HepG2 (cell line): ENCODE results near the gene SF1. TPM values are rescaled to one million over a fixed set of nuclear protein-coding genes. Genes with fewer than 3 reads are reported as not detected.

Source experiments
- ADNP ChIP-seq: sonication (generic); formaldehyde crosslinking; IDR thresholded peaks from 2 replicates; pipeline ENCODE4 v1.4.0; 2020; ENCODE audit warnings: missing genetic modification reagents
- CHCHD3 ChIP-seq: sonication (generic); formaldehyde crosslinking; IDR thresholded peaks from 2 replicates; pipeline ENCODE4 v1.8.0; 2022; ENCODE audit warnings: mild to moderate bottlenecking, missing genetic modification reagents, moderate library complexity
- DMAP1 ChIP-seq: IDR thresholded peaks from 2 replicates; pipeline ENCODE4 v1.6.1; 2016
- GABPB1 ChIP-seq: IDR thresholded peaks from 2 replicates; pipeline ENCODE4 v1.6.1; 2016; ENCODE audit warnings: mild to moderate bottlenecking, missing genetic modification reagents, moderate library complexity, missing compliant biosample characterization
- GTF3A ChIP-seq: sonication (generic); formaldehyde crosslinking; conservative IDR thresholded peaks from 2 replicates; pipeline ENCODE4 v1.4.0; 2020; ENCODE audit warnings: mild to moderate bottlenecking, missing genetic modification reagents
- HNRNPK ChIP-seq: fragments of 200-400 bp; formaldehyde crosslinking; IDR thresholded peaks from 2 replicates; pipeline ENCODE4 v1.6.1; 2018; ENCODE audit warnings: low read length, low read depth, moderate library complexity, mild to moderate bottlenecking; ENCODE audit not compliant: poor library complexity, severe bottlenecking
- NCOA1 ChIP-seq: sonication (generic); formaldehyde crosslinking; IDR thresholded peaks from 2 replicates; pipeline ENCODE4 v1.9.0; 2021; ENCODE audit warnings: missing genetic modification reagents
- NONO ChIP-seq, 2 experiments: fragments of 450-650 bp in 1 of 2; sonication (generic) in 1 of 2; formaldehyde crosslinking in 1 of 2; IDR thresholded peaks in 1 of 2; conservative IDR thresholded peaks in 1 of 2; 2 replicates each; pipeline versions ENCODE4 v1.6.1 to v1.8.0; 2017 to 2022; ENCODE audit warnings: mild to moderate bottlenecking in 1 of 2, missing genetic modification reagents in 1 of 2, moderate library complexity in 1 of 2
- NR2C2 ChIP-seq: sonication (generic); formaldehyde crosslinking; IDR thresholded peaks from 2 replicates; pipeline ENCODE4 v1.4.0; 2020; ENCODE audit warnings: missing genetic modification reagents, mild to moderate bottlenecking, moderate library complexity, borderline replicate concordance
- REPIN1 ChIP-seq: sonication (generic); formaldehyde crosslinking; IDR thresholded peaks from 2 replicates; pipeline ENCODE4 v1.8.0; 2022; ENCODE audit warnings: missing genetic modification reagents, low read depth, mild to moderate bottlenecking, borderline replicate concordance
- RORA ChIP-seq: sonication (generic); formaldehyde crosslinking; IDR thresholded peaks from 2 replicates; pipeline ENCODE4 v1.5.0; 2020; ENCODE audit warnings: mild to moderate bottlenecking, missing genetic modification reagents, moderate library complexity
- SUZ12 ChIP-seq: fragments of 150-350 bp; IDR thresholded peaks from 2 replicates; pipeline ENCODE4 v1.6.1; 2014; ENCODE audit warnings: low read depth, low read length
- ZBTB10 ChIP-seq: sonication (generic); formaldehyde crosslinking; IDR thresholded peaks from 2 replicates; pipeline ENCODE4 v1.4.0; 2020; ENCODE audit warnings: missing genetic modification reagents, borderline replicate concordance
- ZNF629 ChIP-seq: sonication (generic); formaldehyde crosslinking; conservative IDR thresholded peaks from 2 replicates; pipeline ENCODE4 v1.5.0; 2020; ENCODE audit warnings: missing genetic modification reagents
- ZNF768 ChIP-seq: sonication (generic); formaldehyde crosslinking; IDR thresholded peaks from 2 replicates; pipeline ENCODE4 v1.4.0; 2020; ENCODE audit warnings: missing genetic modification reagents
- polyA plus RNA-seq, 8 experiments: library from polyadenylated mRNA; depleted of rRNA in 3 of 8; stranded (reverse) in 7 of 8; unstranded in 1 of 8; fragments of >200 nt; fragmentation: Illumina TruSeq in 4 of 8; extraction: Trizol in 4 of 8; gene quantifications; 2 replicates each; pipeline versions ENCODE4 v1.2.1 to v1.2.3, GENCODE V29; 2011 to 2016; ENCODE audit warnings: low read depth in 4 of 8, missing spikeins in 1 of 8, mixed read lengths in 1 of 8; ENCODE audit not compliant: insufficient read depth in 1 of 8
- total RNA-seq, 5 experiments: library from RNA; depleted of rRNA; stranded (reverse); fragments of >200 nt; fragmentation: Illumina TruSeq; extraction: Trizol; gene quantifications; 2 replicates each; pipeline ENCODE4 v1.2.3, GENCODE V29; 2016; ENCODE audit warnings: low read depth in 1 of 5
- TF ChIP-seq, protein P1 (sequence below): sonication (generic); formaldehyde crosslinking; IDR thresholded peaks from one replicate; pipeline ENCODE4 v1.5.1; 2020; ENCODE audit warnings: mild to moderate bottlenecking, missing genetic modification reagents; ENCODE audit errors: not compliant biosample characterization
- TF ChIP-seq, protein P2 (sequence below): sonication (generic); formaldehyde crosslinking; IDR thresholded peaks from 2 replicates; pipeline ENCODE4 v1.8.0; 2022; ENCODE audit warnings: low read depth, missing genetic modification reagents

The SF1 gene
- total and polyA plus RNA-seq, 2 of the 13 experiments (the other 11 are each of a cell fraction or from before 2014, with no cell fraction given) = 55.5 to 70.4 TPM

GRCh38 chr11:64810271-64810890 is 32.0 kb upstream of the SF1 start, which contains the start of gene MEN1 (continued):
- TF ChIP-seq, protein P1, sequence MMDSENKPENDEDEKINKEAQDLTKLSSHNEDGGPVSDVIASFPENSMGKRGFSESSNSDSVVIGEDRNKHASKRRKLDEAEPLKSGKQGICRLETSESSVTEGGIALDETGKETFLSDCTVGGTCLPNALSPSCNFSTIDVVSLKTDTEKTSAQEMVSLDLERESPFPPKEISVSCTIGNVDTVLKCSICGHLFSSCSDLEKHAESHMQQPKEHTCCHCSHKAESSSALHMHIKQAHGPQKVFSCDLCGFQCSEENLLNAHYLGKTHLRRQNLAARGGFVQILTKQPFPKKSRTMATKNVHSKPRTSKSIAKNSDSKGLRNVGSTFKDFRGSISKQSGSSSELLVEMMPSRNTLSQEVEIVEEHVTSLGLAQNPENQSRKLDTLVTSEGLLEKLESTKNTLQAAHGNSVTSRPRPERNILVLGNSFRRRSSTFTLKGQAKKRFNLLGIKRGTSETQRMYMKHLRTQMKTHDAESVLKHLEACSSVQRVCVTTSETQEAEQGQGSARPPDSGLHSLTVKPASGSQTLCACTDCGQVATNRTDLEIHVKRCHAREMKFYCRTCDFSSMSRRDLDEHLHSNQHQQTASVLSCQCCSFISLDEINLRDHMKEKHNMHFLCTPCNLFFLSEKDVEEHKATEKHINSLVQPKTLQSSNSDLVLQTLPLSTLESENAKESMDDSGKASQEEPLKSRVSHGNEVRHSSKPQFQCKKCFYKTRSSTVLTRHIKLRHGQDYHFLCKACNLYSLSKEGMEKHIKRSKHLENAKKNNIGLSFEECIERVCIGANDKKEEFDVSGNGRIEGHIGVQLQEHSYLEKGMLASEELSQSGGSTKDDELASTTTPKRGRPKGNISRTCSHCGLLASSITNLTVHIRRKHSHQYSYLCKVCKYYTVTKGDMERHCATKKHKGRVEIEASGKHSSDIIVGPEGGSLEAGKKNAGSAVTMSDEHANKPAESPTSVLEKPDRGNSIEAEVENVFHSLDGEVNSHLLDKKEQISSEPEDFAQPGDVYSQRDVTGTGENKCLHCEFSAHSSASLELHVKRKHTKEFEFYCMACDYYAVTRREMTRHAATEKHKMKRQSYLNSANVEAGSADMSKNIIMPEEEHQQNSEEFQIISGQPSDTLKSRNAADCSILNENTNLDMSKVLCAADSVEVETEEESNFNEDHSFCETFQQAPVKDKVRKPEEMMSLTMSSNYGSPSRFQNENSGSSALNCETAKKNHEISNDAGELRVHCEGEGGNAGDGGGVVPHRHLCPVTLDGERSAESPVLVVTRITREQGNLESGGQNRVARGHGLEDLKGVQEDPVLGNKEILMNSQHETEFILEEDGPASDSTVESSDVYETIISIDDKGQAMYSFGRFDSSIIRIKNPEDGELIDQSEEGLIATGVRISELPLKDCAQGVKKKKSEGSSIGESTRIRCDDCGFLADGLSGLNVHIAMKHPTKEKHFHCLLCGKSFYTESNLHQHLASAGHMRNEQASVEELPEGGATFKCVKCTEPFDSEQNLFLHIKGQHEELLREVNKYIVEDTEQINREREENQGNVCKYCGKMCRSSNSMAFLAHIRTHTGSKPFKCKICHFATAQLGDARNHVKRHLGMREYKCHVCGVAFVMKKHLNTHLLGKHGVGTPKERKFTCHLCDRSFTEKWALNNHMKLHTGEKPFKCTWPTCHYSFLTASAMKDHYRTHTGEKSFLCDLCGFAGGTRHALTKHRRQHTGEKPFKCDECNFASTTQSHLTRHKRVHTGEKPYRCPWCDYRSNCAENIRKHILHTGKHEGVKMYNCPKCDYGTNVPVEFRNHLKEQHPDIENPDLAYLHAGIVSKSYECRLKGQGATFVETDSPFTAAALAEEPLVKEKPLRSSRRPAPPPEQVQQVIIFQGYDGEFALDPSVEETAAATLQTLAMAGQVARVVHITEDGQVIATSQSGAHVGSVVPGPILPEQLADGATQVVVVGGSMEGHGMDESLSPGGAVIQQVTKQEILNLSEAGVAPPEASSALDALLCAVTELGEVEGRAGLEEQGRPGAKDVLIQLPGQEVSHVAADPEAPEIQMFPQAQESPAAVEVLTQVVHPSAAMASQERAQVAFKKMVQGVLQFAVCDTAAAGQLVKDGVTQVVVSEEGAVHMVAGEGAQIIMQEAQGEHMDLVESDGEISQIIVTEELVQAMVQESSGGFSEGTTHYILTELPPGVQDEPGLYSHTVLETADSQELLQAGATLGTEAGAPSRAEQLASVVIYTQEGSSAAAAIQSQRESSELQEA (CRISPR knock-in tag) = peak; percentile 47
- no peak for TF ChIP-seq ZNF768 (CRISPR knock-in tag)
- peak; percentile 92 for TF ChIP-seq NR2C2 (CRISPR knock-in tag)
- TF ChIP-seq REPIN1 (CRISPR knock-in tag) = 0 out of 2 replicates have a peak, but pooled peaks have one; percentile 32
- no peak for TF ChIP-seq CHCHD3 (CRISPR knock-in tag)
- no peak for TF ChIP-seq NCOA1 (CRISPR knock-in tag)
- TF ChIP-seq ADNP (CRISPR knock-in tag) = no peak
- TF ChIP-seq SUZ12 = peak; percentile 61
- 0 out of 2 replicates have a peak, but pooled peaks have one; percentile 55 for TF ChIP-seq GTF3A (CRISPR knock-in tag)
- no peak for TF ChIP-seq ZNF629 (CRISPR knock-in tag)
- peak; percentile 67; the same call in 1 of the 2 replicates for TF ChIP-seq ZBTB10
- TF ChIP-seq DMAP1 (CRISPR knock-in tag) = peak; percentile 20; the same call in 1 of the 2 replicates
- peak; percentile 96 for TF ChIP-seq GABPB1 (CRISPR knock-in tag)
- TF ChIP-seq RORA (CRISPR knock-in tag) = no peak
- no peak for TF ChIP-seq NONO (IDR thresholded peaks at IDR 0.05)
- 0 out of 2 replicates have a peak, but pooled peaks have one; percentile 28 for TF ChIP-seq NONO (CRISPR knock-in tag; conservative IDR thresholded peaks at IDR 0.05)
- TF ChIP-seq, protein P2, sequence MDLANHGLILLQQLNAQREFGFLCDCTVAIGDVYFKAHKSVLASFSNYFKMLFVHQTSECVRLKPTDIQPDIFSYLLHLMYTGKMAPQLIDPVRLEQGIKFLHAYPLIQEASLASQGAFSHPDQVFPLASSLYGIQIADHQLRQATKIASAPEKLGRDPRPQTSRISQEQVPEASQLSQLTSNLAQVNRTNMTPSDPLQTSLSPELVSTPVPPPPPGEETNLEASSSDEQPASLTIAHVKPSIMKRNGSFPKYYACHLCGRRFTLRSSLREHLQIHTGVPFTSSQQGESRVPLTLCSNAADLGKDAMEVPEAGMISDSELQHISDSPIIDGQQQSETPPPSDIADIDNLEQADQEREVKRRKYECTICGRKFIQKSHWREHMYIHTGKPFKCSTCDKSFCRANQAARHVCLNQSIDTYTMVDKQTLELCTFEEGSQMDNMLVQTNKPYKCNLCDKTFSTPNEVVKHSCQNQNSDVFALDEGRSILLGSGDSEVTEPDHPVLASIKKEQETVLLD (CRISPR knock-in tag) = peak; percentile 49; the same call in 1 of the 2 replicates
- peak; percentile 70 for TF ChIP-seq HNRNPK
